ENCODE measurements around the gene RABGAP1. TPM values are rescaled to one million over a fixed set of nuclear protein-coding genes. Genes with fewer than 3 reads are reported as not detected.

Gene RABGAP1
- total RNA-seq, 2 donors from 2014 or later = 84.7 to 91.7 TPM

DNA sequence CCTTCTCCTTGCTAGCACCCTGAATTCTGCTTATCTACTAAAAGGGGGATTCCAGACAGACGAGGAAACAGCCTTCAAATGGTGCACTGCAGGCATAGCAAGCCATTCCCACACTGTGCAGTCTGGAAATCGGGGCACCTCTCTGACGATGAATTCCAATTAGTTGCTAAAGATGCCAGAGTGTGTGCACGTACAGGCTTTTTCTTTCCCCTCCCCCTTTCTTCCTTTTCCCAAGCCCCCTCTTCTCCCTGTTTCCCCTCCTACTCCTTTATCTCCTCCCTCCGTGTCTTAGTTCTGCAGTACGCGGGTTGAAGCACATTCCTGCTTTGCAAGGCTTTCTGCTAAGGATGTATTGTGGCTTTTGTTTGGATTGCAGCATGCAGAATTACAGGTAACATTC, 92.5 kb downstream of the RABGAP1 start, which contains the start of gene GPR21:
Gene GPR21, plus strand, starts transcription at position 316 of the 400 bp plus-strand sequence. CDS start 900 bp downstream, outside the sequence.
- Histone ChIP-seq H3K4me3 (peak within 1 kb of the TSS; percentile 68), H3K27me3 (replicated peaks; ENCODE audit: insufficient read depth) (no peaks in the 10 kb centered on the region), H3K36me3 (no peaks in the 10 kb centered on the region), H3K4me1 (ENCODE audit: control insufficient read depth in 1 of 2, low read depth in 2 of 2) (peaks cover 11 to 53% of the 10 kb centered on the region in 2 donors), H3K9me3 (no peaks in the 10 kb centered on the region), H3K27ac (peak within 1 kb of the TSS; percentile 34 to 73)
- ATAC-seq (ENCODE audit: insufficient number of reproducible peaks, low FRiP score, low read depth) (no peak), DNase-seq (ENCODE audit: low spot score) (no peak)
- TF ChIP-seq, protein P1, sequence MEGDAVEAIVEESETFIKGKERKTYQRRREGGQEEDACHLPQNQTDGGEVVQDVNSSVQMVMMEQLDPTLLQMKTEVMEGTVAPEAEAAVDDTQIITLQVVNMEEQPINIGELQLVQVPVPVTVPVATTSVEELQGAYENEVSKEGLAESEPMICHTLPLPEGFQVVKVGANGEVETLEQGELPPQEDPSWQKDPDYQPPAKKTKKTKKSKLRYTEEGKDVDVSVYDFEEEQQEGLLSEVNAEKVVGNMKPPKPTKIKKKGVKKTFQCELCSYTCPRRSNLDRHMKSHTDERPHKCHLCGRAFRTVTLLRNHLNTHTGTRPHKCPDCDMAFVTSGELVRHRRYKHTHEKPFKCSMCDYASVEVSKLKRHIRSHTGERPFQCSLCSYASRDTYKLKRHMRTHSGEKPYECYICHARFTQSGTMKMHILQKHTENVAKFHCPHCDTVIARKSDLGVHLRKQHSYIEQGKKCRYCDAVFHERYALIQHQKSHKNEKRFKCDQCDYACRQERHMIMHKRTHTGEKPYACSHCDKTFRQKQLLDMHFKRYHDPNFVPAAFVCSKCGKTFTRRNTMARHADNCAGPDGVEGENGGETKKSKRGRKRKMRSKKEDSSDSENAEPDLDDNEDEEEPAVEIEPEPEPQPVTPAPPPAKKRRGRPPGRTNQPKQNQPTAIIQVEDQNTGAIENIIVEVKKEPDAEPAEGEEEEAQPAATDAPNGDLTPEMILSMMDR (IDR thresholded peaks at IDR 0.05) = no peak

DNA sequence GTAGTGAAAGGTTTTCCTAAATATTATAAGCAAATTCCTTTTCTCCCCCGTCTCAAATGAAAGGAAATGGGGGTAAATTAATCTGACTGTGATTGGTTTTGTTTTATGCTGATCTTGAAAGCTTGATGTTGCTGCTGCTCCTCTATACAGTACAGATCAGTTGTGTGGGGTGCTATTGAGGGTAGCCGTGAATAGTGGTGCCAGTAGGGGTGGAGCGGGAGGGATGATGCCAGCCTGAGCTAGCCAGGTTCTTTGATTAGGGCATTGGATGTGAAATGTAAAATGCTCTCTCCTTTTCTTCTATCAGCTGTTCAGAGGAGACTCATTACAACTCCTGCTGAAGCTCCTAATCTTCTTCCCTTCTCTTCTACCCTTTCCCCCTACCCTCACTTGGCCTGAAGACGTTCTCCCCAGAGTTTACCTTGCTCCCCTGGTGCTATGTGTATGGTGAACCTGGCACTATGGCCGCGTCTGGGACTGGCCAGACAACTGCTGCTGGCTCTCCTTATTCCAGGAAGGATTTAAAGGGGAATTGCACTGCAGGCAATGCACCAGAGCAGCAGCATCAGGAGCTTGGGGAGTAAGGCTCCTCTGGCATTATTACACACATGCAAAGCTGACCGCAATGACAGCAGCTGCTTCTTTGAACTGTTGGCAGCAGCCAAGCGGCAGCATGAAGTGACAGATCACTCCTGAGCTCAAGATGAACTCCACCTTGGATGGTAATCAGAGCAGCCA, 93.2 kb downstream of the RABGAP1 start:
- ATAC-seq (ENCODE audit: insufficient number of reproducible peaks, low FRiP score, low read depth) (no peak), DNase-seq (ENCODE audit: low spot score) (no peak)
- Histone ChIP-seq H3K4me3 (peak overlapping the region; percentile 68), H3K9me3 (no peaks in the 10 kb centered on the region), H3K36me3 (no peaks in the 10 kb centered on the region), H3K4me1 (ENCODE audit: control insufficient read depth in 1 of 2, low read depth in 2 of 2) (peaks cover 15 to 58% of the 10 kb centered on the region in 2 donors), H3K27me3 (replicated peaks; ENCODE audit: insufficient read depth) (no peaks in the 10 kb centered on the region), H3K27ac (peak overlapping the region; percentile 34 to 73)
- TF ChIP-seq, protein P1 (IDR thresholded peaks at IDR 0.05) = no peak

DNA sequence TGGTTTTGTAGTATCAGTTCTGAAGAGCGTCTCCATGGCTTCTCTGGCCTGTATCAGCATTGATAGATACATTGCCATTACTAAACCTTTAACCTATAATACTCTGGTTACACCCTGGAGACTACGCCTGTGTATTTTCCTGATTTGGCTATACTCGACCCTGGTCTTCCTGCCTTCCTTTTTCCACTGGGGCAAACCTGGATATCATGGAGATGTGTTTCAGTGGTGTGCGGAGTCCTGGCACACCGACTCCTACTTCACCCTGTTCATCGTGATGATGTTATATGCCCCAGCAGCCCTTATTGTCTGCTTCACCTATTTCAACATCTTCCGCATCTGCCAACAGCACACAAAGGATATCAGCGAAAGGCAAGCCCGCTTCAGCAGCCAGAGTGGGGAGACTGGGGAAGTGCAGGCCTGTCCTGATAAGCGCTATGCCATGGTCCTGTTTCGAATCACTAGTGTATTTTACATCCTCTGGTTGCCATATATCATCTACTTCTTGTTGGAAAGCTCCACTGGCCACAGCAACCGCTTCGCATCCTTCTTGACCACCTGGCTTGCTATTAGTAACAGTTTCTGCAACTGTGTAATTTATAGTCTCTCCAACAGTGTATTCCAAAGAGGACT, 94.2 kb downstream of the RABGAP1 start:
- Histone ChIP-seq H3K4me3 (peak overlapping the region; percentile 68), H3K36me3 (no peaks in the 10 kb centered on the region), H3K4me1 (ENCODE audit: control insufficient read depth in 1 of 2, low read depth in 2 of 2) (peaks cover 23 to 67% of the 10 kb centered on the region in 2 donors), H3K9me3 (no peaks in the 10 kb centered on the region), H3K27ac (peak overlapping the region; percentile 34 to 73), H3K27me3 (replicated peaks; ENCODE audit: insufficient read depth) (no peaks in the 10 kb centered on the region)
- TF ChIP-seq, protein P1 (IDR thresholded peaks at IDR 0.05) = no peak
- DNase-seq (ENCODE audit: low spot score) = no peak
- ATAC-seq (ENCODE audit: insufficient number of reproducible peaks, low FRiP score, low read depth) = no peak

DNA sequence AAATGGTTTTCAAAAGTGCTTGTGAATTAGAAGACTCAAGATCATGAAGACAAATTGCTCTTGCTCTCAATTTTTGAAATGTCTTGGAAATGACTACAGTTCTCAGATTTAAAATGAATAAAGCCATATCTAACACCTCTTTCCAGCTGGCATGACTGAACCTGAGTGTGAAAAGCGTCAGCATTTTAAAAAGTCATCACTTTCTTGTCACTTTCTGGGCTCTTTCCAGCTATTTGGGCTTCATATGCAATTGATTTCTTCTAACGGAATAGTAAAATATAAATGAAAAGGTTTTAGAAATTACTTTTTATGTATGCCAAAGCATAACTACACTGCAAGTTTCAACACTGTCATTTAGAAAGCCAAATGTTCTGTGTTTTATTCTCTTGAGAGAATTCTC, 95.0 kb downstream of the RABGAP1 start:
- Histone ChIP-seq H3K4me3 (peak overlapping the region; percentile 68), H3K27ac (peak overlapping the region; percentile 71 to 73), H3K9me3 (no peaks in the 10 kb centered on the region), H3K27me3 (replicated peaks; ENCODE audit: insufficient read depth) (no peaks in the 10 kb centered on the region), H3K36me3 (no peaks in the 10 kb centered on the region), H3K4me1 (ENCODE audit: control insufficient read depth in 1 of 2, low read depth in 2 of 2) (peaks cover 30 to 75% of the 10 kb centered on the region in 2 donors)
- DNase-seq (ENCODE audit: low spot score) (no peak), ATAC-seq (ENCODE audit: insufficient number of reproducible peaks, low FRiP score, low read depth) (no peak)
- TF ChIP-seq, protein P1 (IDR thresholded peaks at IDR 0.05) = no peak

DNA sequence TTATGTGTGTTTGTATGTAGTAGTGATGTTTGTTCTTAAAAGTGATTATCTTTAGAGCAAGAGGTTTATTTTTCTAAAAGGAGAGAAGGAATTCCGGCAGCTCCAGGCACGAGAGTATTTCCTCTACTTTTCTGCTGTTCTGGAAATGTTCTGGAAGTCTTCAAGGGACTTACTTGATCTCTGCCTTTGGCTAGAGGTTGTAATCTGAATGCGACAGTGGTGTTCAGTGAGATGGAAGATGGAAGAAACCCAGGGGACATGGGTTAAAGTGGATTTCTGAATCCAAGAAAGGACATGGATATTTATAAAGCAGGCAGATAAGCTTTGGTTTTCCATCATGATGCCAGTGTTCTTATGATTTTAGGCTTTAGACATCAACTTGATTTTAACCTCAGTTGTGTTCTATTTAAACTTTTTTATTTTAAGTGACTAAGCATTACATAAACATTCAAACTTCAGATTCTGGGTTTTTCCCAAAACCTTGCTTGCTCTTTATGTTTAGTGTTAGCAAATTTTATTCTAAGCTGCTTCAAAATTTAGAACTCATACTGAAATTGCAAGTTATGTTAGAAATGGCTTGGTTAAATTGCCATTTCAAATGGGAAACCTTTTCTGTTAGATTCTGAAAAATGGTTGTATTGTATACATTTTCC, 96.2 kb downstream of the RABGAP1 start:
- ATAC-seq (ENCODE audit: insufficient number of reproducible peaks, low FRiP score, low read depth) = no peak
- peak overlapping the region; percentile 68 for H3K4me3 ChIP-seq
- peak overlapping the region; percentile 71 to 73 for H3K27ac ChIP-seq
- TF ChIP-seq, protein P1 (IDR thresholded peaks at IDR 0.05) = no peak
- H3K36me3 ChIP-seq = no peaks in the 10 kb centered on the region
- H3K4me1 ChIP-seq (ENCODE audit: control insufficient read depth in 1 of 2, low read depth in 2 of 2) = peaks cover 41 to 87% of the 10 kb centered on the region in 2 donors
- no peaks in the 10 kb centered on the region for H3K27me3 ChIP-seq (replicated peaks; ENCODE audit: insufficient read depth)
- no peak for DNase-seq (ENCODE audit: low spot score)
- no peaks in the 10 kb centered on the region for H3K9me3 ChIP-seq

All from thoracic aorta (tissue), 2 donors.